ENCODE data around the gene CCDC158.

- TF ChIP-seq NANOG (IDR thresholded peaks at IDR 0.05; ENCODE audit: borderline replicate concordance) (no peak), CREB1 (CRISPR knock-in tag; IDR thresholded peaks at IDR 0.05; ENCODE audit: low read depth) (no peak), CTCF (conservative IDR thresholded peaks at IDR 0.05; ENCODE audit: low read depth in 2 of 2) (no peak)
Measured at GRCh38 chr4:76313547-76313946, 107.4 kb downstream of the CCDC158 start.
